SK-N-MC (cell line): ENCODE data around the gene GNG14.

ENCODE experiments used
- DNase-seq: peaks from one replicate; pipeline ENCODE4 v3.0.0-alpha.2; 2011; ENCODE audit warnings: low read depth, low spot score
- H3K27ac ChIP-seq: fragments of 200-600 bp; sonication (generic); 2 replicates; pipeline ENCODE4 v1.5.1; 2016; ENCODE audit warnings: mixed run types
- H3K36me3 ChIP-seq: fragments of 200-600 bp; sonication (generic); 2 replicates; pipeline ENCODE4 v1.6.1; 2017; ENCODE audit warnings: antibody characterized with exemption, low read length, mixed read lengths; ENCODE audit not compliant: insufficient read depth
- H3K4me3 ChIP-seq: fragments of 200-600 bp; sonication (generic); 2 replicates; pipeline ENCODE4 v1.5.1; 2016
- H3K9ac ChIP-seq: fragments of 200-600 bp; sonication (generic); 2 replicates; pipeline ENCODE4 v1.8.0; 2017; ENCODE audit warnings: mixed run types, mixed read lengths; ENCODE audit not compliant: insufficient read length
- H3K9me3 ChIP-seq: fragments of 200-600 bp; sonication (generic); 2 replicates; pipeline ENCODE4 v1.6.1; 2017; ENCODE audit warnings: low read depth, mild to moderate bottlenecking, antibody characterized with exemption, low read length, moderate library complexity, mixed read lengths
- EZH2 ChIP-seq: fragments of 200-600 bp; sonication (generic); IDR thresholded peaks from one replicate; pipeline ENCODE4 v1.6.1; 2017; ENCODE audit warnings: antibody characterized with exemption
- FOXP2 ChIP-seq: optimal IDR thresholded peaks from 2 replicates; pipeline ENCODE3; 2011; ENCODE audit warnings: mild to moderate bottlenecking, moderate library complexity; ENCODE audit not compliant: insufficient read depth; ENCODE audit errors: extremely low read length, control extremely low read depth
- POLR2AphosphoS5 ChIP-seq: IDR thresholded peaks from 2 replicates; pipeline ENCODE4 v1.6.1; 2012; ENCODE audit warnings: mild to moderate bottlenecking, low read depth, low read length, borderline replicate concordance

The GNG14 gene

DNA sequence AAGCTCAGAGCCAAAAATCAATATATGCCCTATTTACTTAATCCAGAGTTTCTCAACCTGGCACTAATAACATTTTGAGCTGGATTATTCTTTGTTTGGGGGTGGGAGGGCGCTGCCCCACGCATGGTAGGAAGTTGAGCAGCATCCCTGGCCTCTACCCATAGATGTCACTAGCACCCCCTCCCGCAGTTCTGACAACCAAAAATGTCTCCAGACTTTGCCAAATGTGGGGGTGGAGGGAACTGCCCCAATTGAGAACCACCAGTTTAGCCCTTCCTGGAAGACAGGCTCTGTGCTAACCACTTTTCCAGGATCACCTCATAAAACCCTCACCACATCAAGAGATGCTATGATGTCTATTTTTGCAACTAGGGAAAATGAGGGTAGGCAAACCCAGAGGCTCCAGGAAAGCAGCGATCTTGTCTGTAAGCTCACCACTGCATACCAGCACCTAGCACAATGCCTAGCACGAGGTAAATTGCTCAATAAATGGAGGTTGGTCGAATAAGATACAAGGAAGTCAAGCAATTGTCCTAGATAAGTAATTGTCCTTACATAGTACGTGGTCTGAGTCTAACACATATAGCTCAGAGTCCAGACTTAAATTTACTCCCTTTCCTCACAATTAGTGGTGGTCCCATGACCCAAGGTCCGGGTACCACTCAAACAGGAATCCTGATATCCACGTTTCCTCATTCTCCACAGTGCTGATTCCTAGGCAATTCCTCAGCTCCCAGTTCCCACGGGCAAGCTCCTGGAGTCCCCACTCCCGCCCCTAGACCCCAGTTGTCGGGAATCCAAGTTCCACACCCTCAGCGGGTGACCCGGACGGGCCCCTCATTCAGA is 45.8 kb downstream of the GNG14 start:
- TF ChIP-seq FOXP2 (no peak), POLR2AphosphoS5 (no peak)
- DNase-seq = no peak

DNA sequence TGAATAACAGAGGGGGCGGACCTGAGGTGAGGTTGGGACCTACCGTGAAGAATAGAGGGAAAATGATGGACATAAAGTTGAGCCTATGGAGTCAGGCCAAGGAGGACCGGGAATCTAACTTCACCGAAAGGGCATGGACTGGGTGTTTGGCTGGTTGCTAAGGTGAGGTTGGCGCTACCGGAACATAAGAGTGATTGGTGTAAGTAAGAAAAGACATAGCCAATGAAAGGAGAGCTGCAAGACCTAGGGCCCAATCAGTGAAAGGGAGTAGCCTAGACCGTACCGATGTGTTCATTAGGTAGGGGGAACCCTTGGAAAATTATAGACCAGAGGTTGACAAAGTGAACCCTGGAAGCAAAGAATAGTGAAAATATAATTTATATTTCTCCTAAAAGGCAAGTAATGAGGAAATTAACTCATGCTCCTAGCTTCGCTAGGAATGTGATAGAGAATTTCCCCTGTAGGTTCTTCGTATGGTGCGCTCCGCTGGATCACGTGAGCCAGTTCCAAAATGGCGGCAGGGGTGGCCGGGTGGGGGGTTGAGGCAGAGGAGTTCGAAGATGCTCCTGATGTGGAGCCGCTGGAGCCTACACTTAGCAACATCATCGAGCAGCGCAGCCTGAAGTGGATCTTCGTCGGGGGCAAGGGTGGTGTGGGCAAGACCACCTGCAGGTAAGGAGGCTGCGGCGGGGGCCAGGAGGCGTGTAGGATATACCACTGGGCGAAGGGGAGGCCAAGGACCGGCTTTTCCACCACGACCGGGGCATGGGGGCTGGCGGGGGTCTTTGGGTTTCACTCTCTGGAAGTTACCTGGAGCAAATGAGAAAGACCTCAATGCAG is 49.4 kb downstream of the GNG14 start, which contains the start of gene GET3:
Gene GET3 (plus strand): TSS at position 503 of the 840 bp plus-strand sequence. CDS start 9 bp downstream, at position 512.
- Histone ChIP-seq H3K27ac (peak within 1 kb of the TSS; percentile 99), H3K9ac (peak within 1 kb of the TSS; percentile 97), H3K4me3 (peak within 1 kb of the TSS; percentile 94), H3K36me3 (peaks cover 21% of the 10 kb centered on the region), H3K9me3 (no peaks in the 10 kb centered on the region)
- DNase-seq = peak; percentile 98
- TF ChIP-seq POLR2AphosphoS5 (peak; percentile 82), FOXP2 (no peak), EZH2 (no peak)

More for the DNA sequence above, 45.8 kb downstream of the GNG14 start:
- peak overlapping the region; percentile 86 for H3K27ac ChIP-seq
- H3K4me3 ChIP-seq = peak overlapping the region; percentile 92
- H3K9ac ChIP-seq = peak overlapping the region; percentile 97
- H3K9me3 ChIP-seq = no peaks in the 10 kb centered on the region
- peaks cover 44% of the 10 kb centered on the region for H3K36me3 ChIP-seq

DNA sequence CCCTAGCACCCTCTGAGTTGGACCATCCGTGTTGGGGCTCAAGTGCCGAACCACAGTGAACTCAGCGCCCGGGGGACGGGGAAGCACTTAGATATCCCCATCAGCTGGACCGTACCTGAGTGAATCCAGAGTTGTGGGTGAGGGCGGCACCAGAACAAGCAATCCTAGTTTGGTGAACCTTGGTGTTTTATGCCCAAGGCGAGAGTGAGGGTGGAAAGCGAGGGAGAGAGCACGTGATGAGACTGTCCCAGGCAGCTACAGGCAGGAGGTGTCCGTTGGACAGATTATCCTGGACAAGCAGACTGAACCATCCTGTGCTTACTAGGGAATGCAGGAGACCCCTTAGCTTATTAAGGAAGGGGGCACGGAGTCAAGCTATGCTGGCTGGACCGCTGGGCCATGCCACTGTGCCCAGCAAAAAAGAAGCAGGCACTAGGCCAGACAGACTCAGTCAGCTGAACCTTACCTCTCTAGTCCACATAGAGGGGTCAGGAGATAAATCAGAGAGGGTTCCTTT is 50.1 kb downstream of the GNG14 start:
- H3K9ac ChIP-seq = peak overlapping the region; percentile 97
- H3K36me3 ChIP-seq = peaks cover 17% of the 10 kb centered on the region
- H3K27ac ChIP-seq = no peak overlapping the region
- no peak for TF ChIP-seq FOXP2
- TF ChIP-seq EZH2 = no peak
- no peak for TF ChIP-seq POLR2AphosphoS5
- DNase-seq = no peak
- peak overlapping the region; percentile 94 for H3K4me3 ChIP-seq
- no peaks in the 10 kb centered on the region for H3K9me3 ChIP-seq
